Thyroid gland (tissue), 4 donors: ENCODE data around the gene CILP. TPM values are rescaled to one million over a fixed set of nuclear protein-coding genes. Genes with fewer than 3 reads are reported as not detected.
"Not testable (repeated sequence)": the region's sequence is repeated elsewhere in the genome, so short reads cannot be mapped to it uniquely, and the experiment has no call there.

Experiments
- DNase-seq, 2 donors: peaks; one replicate each; pipeline ENCODE4 v3.0.0-alpha.2; 2019
- H3K27ac ChIP-seq, 3 donors: fragments of 200-600 bp; sonication (generic); 1 replicate in 2 of 3; 2 replicates in 1 of 3; pipeline ENCODE4 v1.5.1; 2016 to 2019; ENCODE audit warnings: mild to moderate bottlenecking in 1 of 3, moderate library complexity in 1 of 3
- H3K27me3 ChIP-seq: fragments of 200-600 bp; sonication (generic); one replicate; pipeline ENCODE4 v1.5.1; 2019
- H3K36me3 ChIP-seq, 2 donors: fragments of 200-600 bp; sonication (generic); one replicate each; pipeline ENCODE4 v1.5.1; 2016 to 2019
- H3K4me1 ChIP-seq, 2 donors: fragments of 200-600 bp; sonication (generic); one replicate each; pipeline ENCODE4 v1.5.1; 2017 to 2019
- H3K4me3 ChIP-seq, 3 donors: fragments of 200-600 bp; sonication (generic); replicated peaks in 1 of 3; 1 replicate in 2 of 3; 2 replicates in 1 of 3; pipeline ENCODE4 v1.5.1; 2016; ENCODE audit warnings: mild to moderate bottlenecking in 1 of 3
- H3K9me3 ChIP-seq: fragments of 200-600 bp; sonication (generic); one replicate; pipeline ENCODE4 v1.5.1; 2017
- CTCF ChIP-seq, 6 experiments: fragments of 200-600 bp in 3 of 6; fragments of 450-650 bp in 3 of 6; sonication (generic) in 3 of 6; IDR thresholded peaks; one replicate each; pipeline ENCODE4 v1.5.1; 2016 to 2019; ENCODE audit warnings: antibody characterized with exemption in 6 of 6, mild to moderate bottlenecking in 2 of 6, inconsistent platforms in 1 of 6, moderate library complexity in 1 of 6
- POLR2A ChIP-seq, 2 donors: fragments of 450-650 bp; IDR thresholded peaks; one replicate each; pipeline ENCODE4 v1.6.1; 2017; ENCODE audit warnings: antibody characterized with exemption in 2 of 2, mild to moderate bottlenecking in 2 of 2, moderate library complexity in 1 of 2
- WGBS, 2 donors: methylation state at CpG; one replicate each; pipeline ENCODE4 v1.1.5; 2017; 5-methylcytosine and 5-hydroxymethylcytosine counted together
- intact Hi-C: fragments of 100-400 bp; cut with DNase I; formaldehyde crosslinking; loops from one replicate; pipeline ENCODE4 v1.15.1; 2023
- total RNA-seq, 4 donors: library from RNA; depleted of rRNA; stranded (reverse); fragments of >200 nt; gene quantifications; one replicate each; pipeline ENCODE4 v1.2.3, GENCODE V29; 2016

The CILP gene
- total RNA-seq, 4 donors from 2014 or later: 2.1 to 17.6 (median 5.0) TPM

- no peak for DNase-seq
- intact Hi-C loops: loop anchor here (5.0 kb wide), 1 partner anchor 75 kb away; no protein-coding TSS in a partner anchor
These were observed 19.3 kb downstream of the CILP start for GRCh38 chr15:65192016-65192415.

GRCh38 chr15:65189102-65189740 lies 22.1 kb downstream of the CILP start:
- 6 to 13% methylated on average over 3 of the region's 3 CpGs for WGBS, 2 donors
- Histone ChIP-seq H3K4me1 (no peaks in the 10 kb centered on the region), H3K27me3 (no peaks in the 10 kb centered on the region), H3K27ac (no peak overlapping the region), H3K9me3 (no peaks in the 10 kb centered on the region), H3K4me3 (no peak overlapping the region), H3K36me3 (no peaks in the 10 kb centered on the region)
- intact Hi-C loops: loop anchor here (5.0 kb wide), 1 partner anchor 108 kb away; the partner anchor contains the start of gene RNU5A-1
- TF ChIP-seq POLR2A (IDR thresholded peaks at IDR 0.05) (no peak), CTCF (IDR thresholded peaks at IDR 0.05) (peak in 5 of 6 experiments; percentile 25 to 84 (median 70))
- peak; percentile 24 to 26 for DNase-seq

More at GRCh38 chr15:65192016-65192415, 19.3 kb downstream of the CILP start:
- Histone ChIP-seq H3K4me1 (peaks cover 0 to 10% of the 10 kb centered on the region in 2 donors), H3K27me3 (no peaks in the 10 kb centered on the region), H3K36me3 (no peaks in the 10 kb centered on the region), H3K9me3 (no peaks in the 10 kb centered on the region), H3K4me3 (no peak overlapping the region), H3K27ac (no peak overlapping the region)
- WGBS, 2 donors: 86 to 91% methylated on average over 5 of the region's 5 CpGs
- no peak for TF ChIP-seq POLR2A (IDR thresholded peaks at IDR 0.05)

- WGBS, 2 donors: 82 to 92% methylated on average over 9 of the region's 9 CpGs
- H3K27ac ChIP-seq, H3K4me1 ChIP-seq, H3K4me3 ChIP-seq, DNase-seq, H3K36me3 ChIP-seq, H3K9me3 ChIP-seq, H3K27me3 ChIP-seq: not testable (repeated sequence)
- intact Hi-C loops: loop anchor here (5.0 kb wide), 1 partner anchor 109 kb away; the partner anchor contains the start of gene RNU5A-1
These were observed 22.8 kb downstream of the CILP start for GRCh38 chr15:65188472-65188871.

GRCh38 chr15:65184868-65185717 lies 26.2 kb downstream of the CILP start, which contains the start of gene CLPX:
Gene CLPX (minus strand): TSS chr15:65185342. CDS start chr15:65185153, 189 bp downstream.
- WGBS, 2 donors: 0 to 1% methylated on average over 1 to 34 of the region's 70 CpGs
- H3K36me3 ChIP-seq: no peaks in the 10 kb centered on the region
- H3K27ac ChIP-seq: peak within 1 kb of the TSS; percentile 67 to 96 (median 88)
- H3K27me3 ChIP-seq: no peaks in the 10 kb centered on the region
- no peaks in the 10 kb centered on the region for H3K9me3 ChIP-seq
- peak within 1 kb of the TSS; percentile 44 to 92 (median 82) for H3K4me3 ChIP-seq
- peaks cover 9 to 10% of the 10 kb centered on the region in 2 donors for H3K4me1 ChIP-seq
- intact Hi-C loops: loop anchor here (5.0 kb wide), 2 partner anchors 97 to 112 kb away; partner anchors contain the start of gene RNU5A-1
- DNase-seq: peak; percentile 94 to 95
- TF ChIP-seq POLR2A (IDR thresholded peaks at IDR 0.05): peak in 1 of 2 donors; percentile 81
- TF ChIP-seq CTCF (IDR thresholded peaks at IDR 0.05): peak in 1 of 6 experiments; percentile 12

GRCh38 chr15:65184305-65184867 lies 26.9 kb downstream of the CILP start:
- WGBS, 2 donors: 0 to 1% methylated on average over 25 to 32 of the region's 33 CpGs
- Histone ChIP-seq H3K4me1 (peaks cover 9 to 10% of the 10 kb centered on the region in 2 donors), H3K36me3 (no peaks in the 10 kb centered on the region), H3K27ac (peak overlapping the region; percentile 67 to 96 (median 88)), H3K4me3 (peak overlapping the region; percentile 44 to 92 (median 82)), H3K9me3 (no peaks in the 10 kb centered on the region), H3K27me3 (no peaks in the 10 kb centered on the region)
- peak; percentile 52 to 54 for DNase-seq
- no peak for TF ChIP-seq POLR2A (IDR thresholded peaks at IDR 0.05)
- no peak for TF ChIP-seq CTCF (IDR thresholded peaks at IDR 0.05)
- intact Hi-C loops: loop anchor here (5.0 kb wide), 1 partner anchor 98 kb away; no protein-coding TSS in a partner anchor
